A549 (cell line): Measurements from ENCODE around the gene EPS15. TPM values are rescaled to one million over a fixed set of nuclear protein-coding genes. Genes with fewer than 3 reads are reported as not detected.
"Not testable (repeated sequence)": the region's sequence is repeated elsewhere in the genome, so short reads cannot be mapped to it uniquely, and the experiment has no call there.

Source experiments
- ATAC-seq, 2 experiments: fragments of 200-7000 bp in 1 of 2; fragments of >200 bp in 1 of 2; cut with Nextera tagmentation in 1 of 2; cut with Tn5 transposase in 1 of 2; 3 replicates each; pipeline versions ENCODE4 v1.8.0 to v1.9.1; 2018 to 2020; ENCODE audit warnings: mild to moderate bottlenecking in 1 of 2, moderate library complexity in 1 of 2
- CTCF ChIA-PET: fragments of 300-600 bp; sonication (Branson Sonifier 250); formaldehyde crosslinking; extraction: SDS; loops from one replicate; lab custom pipeline; 2021; ENCODE audit warnings: antibody characterized with exemption, inconsistent platforms; lab: Yijun Ruan, JAX
- POLR2A ChIA-PET: fragments of 350-600 bp; formaldehyde crosslinking; extraction: SDS; loops from one replicate; lab custom pipeline; 2021; ENCODE audit warnings: antibody characterized with exemption, inconsistent platforms; lab: Yijun Ruan, JAX
- DNase-seq, 2 experiments: peaks; one replicate each; pipeline versions ENCODE4 v3.0.0 to v3.0.0-alpha.2; 2011 to 2016; ENCODE audit warnings: low read depth in 1 of 2, low spot score in 1 of 2
- FAIRE-seq: peaks from 2 replicates; lab custom pipeline; 2011; peaks lifted over from hg19 to GRCh38; lab: Jason Lieb, UNC
- H3K27ac ChIP-seq, 2 experiments: fragments of >200 bp; sonication (Bioruptor Twin); formaldehyde crosslinking; 3 replicates each; pipeline ENCODE4 v1.5.1; 2016 to 2017
- H3K4me1 ChIP-seq: fragments of >200 bp; sonication (Bioruptor Twin); formaldehyde crosslinking; 3 replicates; pipeline ENCODE4 v1.6.1; 2016
- H3K4me2 ChIP-seq: fragments of >200 bp; sonication (Bioruptor Twin); formaldehyde crosslinking; 3 replicates; pipeline ENCODE4 v1.6.1; 2016
- H3K4me3 ChIP-seq: fragments of >200 bp; sonication (Bioruptor Twin); formaldehyde crosslinking; 3 replicates; pipeline ENCODE4 v1.5.1; 2016
- H3K9me3 ChIP-seq: fragments of >200 bp; sonication (Bioruptor Twin); formaldehyde crosslinking; 3 replicates; pipeline ENCODE4 v1.6.1; 2016
- CBX8 ChIP-seq: fragments of 200-600 bp; sonication (generic); IDR thresholded peaks from 2 replicates; pipeline ENCODE4 v1.6.1; 2016
- CHD4 ChIP-seq: fragments of 200-600 bp; sonication (generic); IDR thresholded peaks from 2 replicates; pipeline ENCODE4 v1.6.1; 2016; ENCODE audit warnings: antibody characterized with exemption, mild to moderate bottlenecking, borderline replicate concordance
- ELK1 ChIP-seq: fragments of 150-350 bp; IDR thresholded peaks from 2 replicates; pipeline ENCODE4 v1.6.1; 2014; ENCODE audit warnings: low read depth, mild to moderate bottlenecking, low read length
- ESRRA ChIP-seq: fragments of 150-350 bp; IDR thresholded peaks from 2 replicates; pipeline ENCODE4 v1.6.1; 2014; ENCODE audit warnings: mild to moderate bottlenecking, low read length, borderline replicate concordance
- GATA3 ChIP-seq: IDR thresholded peaks from 2 replicates; pipeline ENCODE4 v1.6.1; 2012; ENCODE audit warnings: borderline replicate concordance
- HDAC2 ChIP-seq: fragments of 200-600 bp; sonication (generic); IDR thresholded peaks from 2 replicates; pipeline ENCODE4 v1.6.1; 2016
- HEYL ChIP-seq: fragments of 250-450 bp; sonication (Bioruptor Pico); IDR thresholded peaks from 2 replicates; pipeline ENCODE4 v1.8.0; 2021; ENCODE audit warnings: mild to moderate bottlenecking, moderate library complexity
- MAZ ChIP-seq: fragments of 150-350 bp; IDR thresholded peaks from 2 replicates; pipeline ENCODE4 v1.6.1; 2014; ENCODE audit warnings: antibody characterized with exemption, low read depth, low read length, borderline replicate concordance
- NFE2L2 ChIP-seq: fragments of 150-350 bp; conservative IDR thresholded peaks from 2 replicates; pipeline ENCODE4 v1.6.1; 2014; ENCODE audit warnings: low read length
- NR3C1 ChIP-seq: fragments of >200 bp; sonication (Bioruptor Twin); formaldehyde crosslinking; IDR thresholded peaks from 3 replicates; pipeline ENCODE4 v1.6.1; 2017
- RARB ChIP-seq: fragments of 250-450 bp; sonication (Bioruptor Pico); IDR thresholded peaks from 2 replicates; pipeline ENCODE4 v1.8.0; 2021; ENCODE audit warnings: mild to moderate bottlenecking, moderate library complexity
- RFX5 ChIP-seq: fragments of 450-650 bp; IDR thresholded peaks from 2 replicates; pipeline ENCODE4 v1.7.1; 2014; ENCODE audit warnings: antibody characterized with exemption, mild to moderate bottlenecking, moderate library complexity
- RNF2 ChIP-seq: fragments of 200-600 bp; sonication (generic); IDR thresholded peaks from 2 replicates; pipeline ENCODE4 v1.6.1; 2016; ENCODE audit warnings: low read depth, mild to moderate bottlenecking, antibody characterized with exemption, moderate library complexity, borderline replicate concordance
- TFCP2L1 ChIP-seq: fragments of 250-450 bp; sonication (Bioruptor Pico); IDR thresholded peaks from 2 replicates; pipeline ENCODE4 v1.5.0; 2021; ENCODE audit warnings: mild to moderate bottlenecking
- ZFP36 ChIP-seq: fragments of 450-650 bp; IDR thresholded peaks from 2 replicates; pipeline ENCODE4 v1.6.1; 2014; ENCODE audit warnings: borderline replicate concordance; ENCODE audit not compliant: partially characterized antibody
- ZNF302 ChIP-seq: fragments of 250-450 bp; sonication (Bioruptor Pico); IDR thresholded peaks from 2 replicates; pipeline ENCODE4 v1.9.0; 2021; ENCODE audit warnings: inconsistent platforms, mild to moderate bottlenecking, moderate library complexity
- ZSCAN20 ChIP-seq: fragments of 250-450 bp; sonication (Bioruptor Pico); IDR thresholded peaks from 2 replicates; pipeline ENCODE4 v1.8.0; 2022; ENCODE audit warnings: mild to moderate bottlenecking, moderate library complexity
- WGBS: methylation state at CpG from one replicate; pipeline ENCODE4 v1.1.6; 2017; ENCODE audit errors: missing lambda C conversion rate; 5-methylcytosine and 5-hydroxymethylcytosine counted together
- polyA plus RNA-seq, 4 experiments: library from polyadenylated mRNA; depleted of rRNA in 3 of 4; stranded (reverse); fragments of >200 nt; fragmentation: RNase III in 1 of 4; extraction: RNeasy Plus Mini Kit Qiagen cat#74134 plus additional on column Dnase treatment in 1 of 4; gene quantifications; 2 replicates in 3 of 4; 3 replicates in 1 of 4; pipeline ENCODE4 v1.2.3, GENCODE V29; 2011 to 2017

The EPS15 gene
- polyA plus RNA-seq, 2 of the 4 experiments (the other 2 are of a cell fraction) = 10.9 to 35.4 TPM

DNA sequence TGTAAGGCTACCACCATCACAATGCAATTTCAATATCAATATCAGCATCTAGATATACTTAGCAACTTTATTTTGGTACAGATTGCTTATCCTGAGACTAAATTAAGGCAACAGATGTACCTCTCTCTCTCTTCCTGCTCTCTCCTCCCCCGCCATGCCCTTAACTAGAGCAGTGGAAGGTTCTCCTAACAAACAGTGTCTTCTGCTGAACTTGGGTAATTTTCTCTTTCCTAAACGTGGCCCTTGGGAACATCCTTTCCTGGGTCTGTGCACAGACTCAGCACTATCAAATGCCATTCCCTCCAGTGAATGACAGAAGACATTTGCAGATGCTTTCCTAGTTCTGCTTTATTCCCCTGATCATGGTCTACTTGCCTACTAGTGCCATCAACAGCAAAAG, 103.1 kb downstream of the EPS15 start (continued):
- no peak for TF ChIP-seq ESRRA
- TF ChIP-seq, all 56 proteins: peak for 0

DNA sequence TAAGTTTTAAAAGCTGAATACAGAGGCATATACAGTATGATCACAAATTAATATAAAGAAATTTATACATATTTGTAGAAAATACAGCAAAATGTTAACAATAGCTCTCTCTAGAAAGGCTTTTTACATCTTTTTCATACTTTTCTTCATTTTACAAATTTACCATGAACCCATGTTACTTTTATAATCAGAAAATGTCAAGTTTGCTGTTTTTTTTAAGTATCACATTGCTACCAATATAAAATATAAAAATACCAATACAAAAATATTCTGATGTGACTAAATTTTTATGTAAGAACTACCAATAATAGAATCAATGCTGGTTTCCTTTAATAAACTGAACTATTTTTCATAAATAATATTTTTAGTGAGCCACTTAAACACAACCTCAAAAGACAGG, 104.3 kb downstream of the EPS15 start:
- TF ChIP-seq CHD4 = no peak
- no peak for TF ChIP-seq HDAC2
- no peak for TF ChIP-seq RARB (CRISPR knock-in tag)
- no peak for TF ChIP-seq GATA3
- no peak for TF ChIP-seq NR3C1
- no peak for TF ChIP-seq ZNF302 (CRISPR knock-in tag)
- no peak for TF ChIP-seq ESRRA
- TF ChIP-seq ZFP36 = no peak
- TF ChIP-seq NFE2L2 = no peak
- no peak for TF ChIP-seq MAZ
- no peak for ATAC-seq
- Histone ChIP-seq H3K9me3 (no peaks in the 10 kb centered on the region), H3K4me1 (peaks cover 8% of the 10 kb centered on the region; the same call in 1 of the 3 replicates), H3K27ac (no peak overlapping the region), H3K4me3 (no peak overlapping the region), H3K4me2 (no peak overlapping the region)
- POLR2A ChIA-PET = no interaction called here
- CTCF ChIA-PET = interaction anchor here (0.8 kb wide), 1 partner anchor 14 kb away, joined by 3 read pairs; no protein-coding TSS in a partner anchor
- no peak for FAIRE-seq
- no peak for DNase-seq

GRCh38 chr1:51411820-51412219, 107.2 kb downstream of the EPS15 start:
- WGBS = 97% methylated on average over 5 of the region's 5 CpGs
- H3K27ac ChIP-seq, FAIRE-seq, DNase-seq, H3K4me3 ChIP-seq, POLR2A ChIA-PET, CTCF ChIA-PET, ATAC-seq, H3K4me1 ChIP-seq, H3K4me2 ChIP-seq, H3K9me3 ChIP-seq: not testable (repeated sequence)

- Histone ChIP-seq H3K27ac (no peak overlapping the region), H3K4me1 (peaks cover 8% of the 10 kb centered on the region; the same call in 1 of the 3 replicates), H3K4me2 (peak overlapping the region; percentile 17; the same call in 1 of the 3 replicates), H3K4me3 (no peak overlapping the region), H3K9me3 (no peaks in the 10 kb centered on the region)
- no peak for TF ChIP-seq RNF2
- no peak for TF ChIP-seq GATA3
- TF ChIP-seq CBX8 = no peak
- no peak for TF ChIP-seq ZNF302 (CRISPR knock-in tag)
- TF ChIP-seq TFCP2L1 (CRISPR knock-in tag) = no peak
- TF ChIP-seq ELK1 = no peak
- TF ChIP-seq ZFP36 = no peak
- no peak for TF ChIP-seq ZSCAN20 (CRISPR knock-in tag)
- no peak for TF ChIP-seq HEYL
- TF ChIP-seq RFX5 = no peak
- WGBS = 80% methylated on average over 5 of the region's 5 CpGs
- CTCF ChIA-PET = no interaction called here
- ATAC-seq (no peak), DNase-seq (no peak), FAIRE-seq (no peak)
- POLR2A ChIA-PET = no interaction called here
Measured at GRCh38 chr1:51410568-51411460, 108.3 kb downstream of the EPS15 start.

DNA sequence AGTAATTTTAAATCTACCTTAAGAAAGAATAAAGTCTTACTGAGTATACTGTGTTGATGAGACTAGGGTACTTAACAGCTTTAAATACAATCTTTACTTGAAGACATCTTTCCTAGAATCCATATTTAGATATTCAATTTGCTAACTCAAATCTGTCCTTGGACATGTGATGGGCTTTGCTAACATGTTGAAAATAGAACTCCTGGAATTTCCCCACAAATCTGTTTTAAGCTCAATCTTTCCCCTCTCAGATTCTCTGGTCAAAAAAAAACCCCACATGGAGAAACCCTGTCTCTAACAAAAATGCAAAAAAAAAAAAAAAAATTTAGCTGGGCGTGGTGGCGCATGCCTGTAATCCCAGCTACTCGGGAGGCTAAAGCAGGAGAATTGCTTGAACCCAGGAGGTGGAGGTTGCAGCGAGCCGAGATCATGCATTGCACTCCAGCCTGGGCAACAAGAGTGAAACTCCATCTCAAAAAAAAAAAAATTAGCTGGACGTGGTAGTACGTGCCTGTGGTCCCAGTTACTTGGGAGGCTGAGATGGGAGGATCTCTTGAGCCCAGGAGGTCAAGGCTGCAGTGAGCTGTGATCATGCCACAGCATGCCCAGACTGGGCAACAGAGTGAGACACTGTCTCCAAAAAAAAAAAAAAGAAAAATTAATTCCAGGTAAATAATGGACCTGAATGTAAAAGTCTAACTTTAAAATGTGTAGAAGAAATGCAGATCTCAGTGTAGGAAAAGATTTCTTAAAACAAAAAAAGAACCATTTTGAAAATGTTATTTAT, 109.1 kb downstream of the EPS15 start:
- H3K27ac ChIP-seq, CTCF ChIA-PET, ATAC-seq, H3K4me2 ChIP-seq, DNase-seq, H3K4me1 ChIP-seq, H3K4me3 ChIP-seq, H3K9me3 ChIP-seq, FAIRE-seq, POLR2A ChIA-PET: not testable (repeated sequence)
- 91% methylated on average over 7 of the region's 7 CpGs for WGBS
